ENCODE measurements around the gene PALM.

PALM gene

DNA sequence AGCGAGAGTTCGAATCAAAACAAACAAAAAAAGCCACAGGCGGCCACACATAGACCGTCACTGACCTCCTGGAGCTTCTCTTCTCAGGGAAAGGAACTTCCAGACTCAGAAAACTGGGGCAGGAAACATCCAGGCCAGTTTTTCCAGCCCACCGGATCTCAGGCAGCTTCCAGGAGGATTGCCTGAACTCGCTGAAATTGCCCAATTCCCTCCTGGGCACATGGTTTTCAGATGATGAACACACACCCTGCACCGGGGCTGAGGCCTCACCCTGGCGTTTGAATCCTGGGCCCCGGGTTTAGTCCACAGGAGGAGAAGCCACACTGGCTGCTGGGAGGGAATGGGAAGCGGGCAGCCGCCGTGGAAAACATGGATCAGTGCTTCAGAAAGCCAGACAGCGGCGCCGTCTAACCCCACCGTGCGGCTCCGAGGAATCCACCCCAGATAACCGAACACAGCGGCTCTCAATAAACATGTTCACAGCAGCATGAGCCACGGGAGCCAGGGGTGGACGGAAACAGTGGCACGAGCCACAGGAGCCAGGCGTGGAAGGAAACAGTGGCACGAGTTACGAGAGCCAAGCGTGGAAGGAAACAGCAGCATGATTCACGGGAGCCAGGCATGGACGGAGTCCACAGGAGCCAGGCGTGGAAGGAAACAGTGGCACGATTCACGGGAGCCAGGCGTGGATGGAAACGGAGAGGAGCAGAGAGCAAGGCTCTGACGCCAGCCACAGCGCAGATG, 70.3 kb downstream of the PALM start:
- no peak for TF ChIP-seq ZFX (IDR thresholded peaks at IDR 0.05)
- TF ChIP-seq, protein P1, sequence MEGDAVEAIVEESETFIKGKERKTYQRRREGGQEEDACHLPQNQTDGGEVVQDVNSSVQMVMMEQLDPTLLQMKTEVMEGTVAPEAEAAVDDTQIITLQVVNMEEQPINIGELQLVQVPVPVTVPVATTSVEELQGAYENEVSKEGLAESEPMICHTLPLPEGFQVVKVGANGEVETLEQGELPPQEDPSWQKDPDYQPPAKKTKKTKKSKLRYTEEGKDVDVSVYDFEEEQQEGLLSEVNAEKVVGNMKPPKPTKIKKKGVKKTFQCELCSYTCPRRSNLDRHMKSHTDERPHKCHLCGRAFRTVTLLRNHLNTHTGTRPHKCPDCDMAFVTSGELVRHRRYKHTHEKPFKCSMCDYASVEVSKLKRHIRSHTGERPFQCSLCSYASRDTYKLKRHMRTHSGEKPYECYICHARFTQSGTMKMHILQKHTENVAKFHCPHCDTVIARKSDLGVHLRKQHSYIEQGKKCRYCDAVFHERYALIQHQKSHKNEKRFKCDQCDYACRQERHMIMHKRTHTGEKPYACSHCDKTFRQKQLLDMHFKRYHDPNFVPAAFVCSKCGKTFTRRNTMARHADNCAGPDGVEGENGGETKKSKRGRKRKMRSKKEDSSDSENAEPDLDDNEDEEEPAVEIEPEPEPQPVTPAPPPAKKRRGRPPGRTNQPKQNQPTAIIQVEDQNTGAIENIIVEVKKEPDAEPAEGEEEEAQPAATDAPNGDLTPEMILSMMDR (conservative IDR thresholded peaks at IDR 0.05), result no peak
- H3K27ac ChIP-seq, result no peak overlapping the region

DNA sequence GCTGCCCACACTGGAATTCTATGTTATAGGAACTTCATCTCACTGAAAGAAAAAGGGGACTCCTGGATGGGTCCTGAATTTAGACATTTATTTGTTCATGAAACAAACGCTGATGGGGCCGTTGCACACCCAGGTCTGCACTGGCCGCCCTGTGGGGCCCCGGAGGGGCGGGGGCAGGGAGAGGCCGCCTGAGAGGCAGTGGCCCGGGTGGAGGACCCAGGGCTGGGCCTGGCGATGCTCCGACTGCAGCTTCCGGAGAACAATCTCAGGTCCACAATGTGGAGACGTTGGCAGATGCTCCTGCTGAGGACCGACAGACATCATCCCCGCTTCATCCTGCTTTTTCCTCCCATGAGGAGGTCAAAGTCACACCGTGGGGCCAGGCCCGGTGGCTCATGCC, 72.2 kb downstream of the PALM start:
- TF ChIP-seq, protein P1 (conservative IDR thresholded peaks at IDR 0.05), result no peak
- no peak for TF ChIP-seq ZFX (IDR thresholded peaks at IDR 0.05)
- no peak overlapping the region for H3K27ac ChIP-seq

DNA sequence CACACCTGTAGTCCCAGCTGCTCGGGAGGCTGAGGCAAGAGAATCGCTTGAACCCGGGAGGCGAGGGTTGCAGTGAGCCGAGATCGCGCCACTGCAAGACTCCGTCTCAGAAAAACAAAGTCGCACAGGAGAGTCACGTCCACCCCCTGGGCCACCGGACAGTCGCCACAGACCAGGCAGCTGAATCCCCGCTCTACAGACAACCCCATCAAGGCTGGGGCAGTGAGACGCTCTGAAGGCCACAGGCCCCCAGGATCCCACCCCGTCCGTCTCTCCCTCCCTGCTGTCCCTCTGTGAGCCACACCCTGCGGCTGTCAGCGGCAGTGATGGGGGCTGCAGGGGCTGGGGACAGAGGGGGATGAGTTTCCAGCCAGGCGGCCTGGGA, 73.1 kb downstream of the PALM start:
- no peak overlapping the region for H3K27ac ChIP-seq

DNA sequence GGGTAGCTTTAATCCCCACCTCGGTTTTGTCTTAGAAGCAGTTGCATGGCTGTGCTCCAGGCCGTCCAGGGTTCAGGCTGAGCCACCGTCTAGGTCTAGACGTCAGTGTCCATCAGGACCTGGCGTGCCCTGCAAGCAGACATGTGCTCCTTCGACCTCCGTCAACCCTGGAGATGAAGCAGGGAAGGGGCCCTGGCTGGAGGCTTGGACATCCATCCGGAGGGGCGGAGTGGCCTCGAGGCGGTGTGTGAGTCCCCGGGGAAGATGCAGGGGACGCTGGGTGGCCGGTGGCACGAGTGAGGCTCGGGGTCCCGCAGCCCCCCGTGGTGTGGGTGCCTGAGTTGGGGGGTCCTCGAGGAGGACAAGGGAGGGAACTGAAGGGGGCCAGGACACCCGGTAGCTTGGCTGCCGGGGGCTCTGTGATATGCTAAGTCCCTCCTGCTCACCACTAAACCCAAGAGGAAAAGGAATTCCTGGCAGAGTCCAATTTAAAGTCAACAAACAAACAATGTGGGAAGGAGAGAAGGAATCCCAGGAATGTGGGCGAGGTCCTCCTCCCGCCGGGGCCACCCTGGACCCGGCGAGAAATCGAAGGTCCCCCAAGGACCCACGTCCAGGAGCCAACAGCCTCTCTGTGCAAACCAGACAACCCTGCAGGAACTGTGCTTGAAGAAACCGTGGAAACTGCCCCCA, 73.6 kb downstream of the PALM start:
- no peak overlapping the region for H3K27ac ChIP-seq
- TF ChIP-seq ZFX (IDR thresholded peaks at IDR 0.05), result no peak
- TF ChIP-seq, protein P1 (conservative IDR thresholded peaks at IDR 0.05), result no peak

More for the DNA sequence above, 73.1 kb downstream of the PALM start:
- TF ChIP-seq, protein P1 (conservative IDR thresholded peaks at IDR 0.05), result no peak
- TF ChIP-seq ZFX (IDR thresholded peaks at IDR 0.05), result no peak

DNA sequence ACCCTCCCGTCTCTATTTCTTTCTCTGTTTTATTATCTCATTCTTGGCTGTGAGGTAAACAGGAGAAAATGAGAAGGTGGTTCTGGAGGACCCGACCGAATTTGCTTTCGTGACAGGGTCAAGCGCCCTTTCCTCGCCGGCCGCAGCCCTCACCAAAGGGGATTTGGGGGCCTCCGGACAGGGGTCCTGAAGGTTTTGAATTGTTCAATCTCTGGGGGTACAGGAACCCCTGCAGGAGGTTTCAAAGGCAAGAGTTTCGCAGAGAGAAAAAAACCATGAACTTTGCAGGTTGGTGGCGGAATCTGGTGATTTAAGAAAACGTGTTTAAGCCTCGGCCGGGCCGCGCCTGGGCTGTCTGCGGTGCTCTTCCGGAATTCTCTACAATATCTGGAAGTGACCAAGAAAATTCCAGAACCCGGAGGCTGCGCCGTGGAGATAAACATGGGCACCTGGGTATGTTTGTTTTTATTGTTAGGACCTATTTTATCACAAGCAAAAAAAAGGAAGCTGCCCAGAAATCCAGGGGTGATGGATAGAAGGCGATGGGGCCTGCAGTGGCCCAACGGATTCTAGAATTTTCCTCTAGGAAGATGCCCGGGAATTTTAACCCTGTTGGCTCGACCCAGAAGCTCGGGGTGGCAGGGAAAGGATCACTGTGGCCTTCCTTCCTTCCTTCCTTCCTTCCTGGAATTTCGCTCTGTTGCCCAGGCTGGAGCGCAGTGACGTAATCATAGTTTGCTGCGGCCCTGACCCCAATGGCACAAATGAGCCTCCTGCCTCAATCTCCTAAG, 74.3 kb downstream of the PALM start:
- TF ChIP-seq, protein P1 (conservative IDR thresholded peaks at IDR 0.05), result no peak
- TF ChIP-seq ZFX (IDR thresholded peaks at IDR 0.05), result no peak
- H3K27ac ChIP-seq, result no peak overlapping the region

DNA sequence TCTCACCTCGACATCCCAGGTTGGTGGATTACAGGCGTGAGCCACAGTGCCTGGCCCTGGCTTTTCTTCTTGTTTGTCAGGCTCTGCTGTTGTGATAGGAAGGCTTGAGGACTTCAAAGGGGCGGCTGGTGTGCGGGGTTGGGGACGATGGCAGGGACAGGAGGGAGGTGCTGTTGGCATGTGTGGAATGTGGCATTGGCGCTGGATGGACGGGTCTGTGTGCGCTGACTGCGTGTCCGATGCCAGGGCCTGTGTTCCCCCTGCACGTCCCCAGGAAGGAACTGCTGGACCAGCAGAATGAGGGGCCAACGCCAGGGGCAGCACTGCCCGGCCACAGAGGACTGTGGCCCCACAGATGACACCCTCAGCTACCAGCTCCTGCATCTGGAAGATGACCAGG, 75.8 kb downstream of the PALM start:
- no peak overlapping the region for H3K27ac ChIP-seq
- TF ChIP-seq, protein P1 (conservative IDR thresholded peaks at IDR 0.05), result no peak
- no peak for TF ChIP-seq ZFX (IDR thresholded peaks at IDR 0.05)

DNA sequence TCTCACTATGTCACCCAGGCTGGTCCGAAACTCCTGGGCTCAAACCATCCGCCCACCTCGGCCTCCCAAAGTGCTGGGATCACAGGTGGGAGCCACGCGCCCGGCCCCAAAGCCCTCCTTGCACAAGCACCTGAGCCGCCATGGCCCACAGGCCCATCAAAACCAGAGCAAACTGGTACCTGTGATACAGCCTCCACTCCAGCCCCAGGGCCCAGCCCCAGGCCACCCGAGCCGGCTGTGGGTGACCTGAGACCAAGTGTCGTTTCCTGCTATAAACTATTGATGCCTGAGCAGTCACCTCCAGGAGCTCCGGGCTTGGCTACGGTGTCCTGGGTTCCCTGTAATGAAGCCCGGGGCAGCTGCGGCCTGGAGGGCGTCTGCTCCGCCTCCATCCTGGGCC, 78.8 kb downstream of the PALM start:
- H3K27ac ChIP-seq, result no peak overlapping the region
- TF ChIP-seq, protein P1 (conservative IDR thresholded peaks at IDR 0.05), result no peak
- TF ChIP-seq ZFX (IDR thresholded peaks at IDR 0.05), result no peak

Measured in C4-2B (cell line).